Adipocyte (in vitro differentiated cells): Measurements from ENCODE around the gene CFAP410.

ENCODE experiments used
- DNase-seq: peaks from one replicate; pipeline ENCODE4 v3.0.0-alpha.2; 2015; ENCODE audit warnings: low read depth
- H3K27me3 ChIP-seq: replicated peaks from 2 replicates; pipeline ENCODE4 v1.7.0; 2013; ENCODE audit warnings: mild to moderate bottlenecking, low read length, moderate library complexity; ENCODE audit not compliant: control insufficient read depth, insufficient read depth
- H3K36me3 ChIP-seq: 2 replicates; pipeline ENCODE4 v1.7.0; 2013; ENCODE audit warnings: low read length, mild to moderate bottlenecking, moderate library complexity; ENCODE audit not compliant: control insufficient read depth, insufficient read depth, severe bottlenecking
- H3K4me1 ChIP-seq: 2 replicates; pipeline ENCODE4 v1.7.0; 2013; ENCODE audit warnings: mild to moderate bottlenecking, low read length, moderate library complexity; ENCODE audit not compliant: control insufficient read depth, insufficient read depth
- H3K4me3 ChIP-seq: 2 replicates; pipeline ENCODE4 v1.7.0; 2013; ENCODE audit warnings: mild to moderate bottlenecking, low read length, moderate library complexity
- H3K9ac ChIP-seq: 2 replicates; pipeline ENCODE4 v1.7.0; 2013; ENCODE audit warnings: mild to moderate bottlenecking, low read length, moderate library complexity
- H3K9me3 ChIP-seq: 2 replicates; pipeline ENCODE4 v1.7.0; 2013; ENCODE audit warnings: mild to moderate bottlenecking, low read length, moderate library complexity; ENCODE audit not compliant: control insufficient read depth

The CFAP410 gene

GRCh38 chr21:44333509-44334328 lies 5.5 kb downstream of the CFAP410 start:
- peaks cover 15% of the 10 kb centered on the region for H3K4me1 ChIP-seq
- H3K9ac ChIP-seq: no peak overlapping the region
- peaks cover 16% of the 10 kb centered on the region for H3K36me3 ChIP-seq

GRCh38 chr21:44332965-44333364 lies 6.2 kb downstream of the CFAP410 start:
- Histone ChIP-seq H3K4me1 (peaks cover 10% of the 10 kb centered on the region), H3K9me3 (no peaks in the 10 kb centered on the region), H3K36me3 (peaks cover 16% of the 10 kb centered on the region), H3K4me3 (no peak overlapping the region), H3K27me3 (no peaks in the 10 kb centered on the region), H3K9ac (no peak overlapping the region)
- DNase-seq: no peak

More at GRCh38 chr21:44333509-44334328, 5.5 kb downstream of the CFAP410 start:
- no peak for DNase-seq
- no peaks in the 10 kb centered on the region for H3K27me3 ChIP-seq
- H3K9me3 ChIP-seq: no peaks in the 10 kb centered on the region
- no peak overlapping the region for H3K4me3 ChIP-seq

GRCh38 chr21:44332383-44332782 lies 6.8 kb downstream of the CFAP410 start:
- Histone ChIP-seq H3K27me3 (no peaks in the 10 kb centered on the region), H3K36me3 (peaks cover 16% of the 10 kb centered on the region), H3K9me3 (no peaks in the 10 kb centered on the region), H3K4me1 (peaks cover 4% of the 10 kb centered on the region), H3K9ac (no peak overlapping the region), H3K4me3 (no peak overlapping the region)
- no peak for DNase-seq

- Histone ChIP-seq H3K36me3 (peaks cover 16% of the 10 kb centered on the region), H3K27me3 (no peaks in the 10 kb centered on the region), H3K4me1 (no peaks in the 10 kb centered on the region), H3K9ac (no peak overlapping the region), H3K4me3 (no peak overlapping the region), H3K9me3 (no peaks in the 10 kb centered on the region)
- no peak for DNase-seq
Observed at GRCh38 chr21:44331650-44332307, 7.4 kb downstream of the CFAP410 start.

- H3K4me3 ChIP-seq: no peak overlapping the region
- no peaks in the 10 kb centered on the region for H3K9me3 ChIP-seq
- no peaks in the 10 kb centered on the region for H3K27me3 ChIP-seq
- H3K9ac ChIP-seq: no peak overlapping the region
- peaks cover 11% of the 10 kb centered on the region for H3K36me3 ChIP-seq
- H3K4me1 ChIP-seq: no peaks in the 10 kb centered on the region
- DNase-seq: no peak
Observed at GRCh38 chr21:44331209-44331608, 8.0 kb downstream of the CFAP410 start.

GRCh38 chr21:44330698-44331097 lies 8.5 kb downstream of the CFAP410 start:
- no peaks in the 10 kb centered on the region for H3K4me1 ChIP-seq
- DNase-seq: no peak
- no peak overlapping the region for H3K9ac ChIP-seq
- H3K27me3 ChIP-seq: no peaks in the 10 kb centered on the region
- no peak overlapping the region for H3K4me3 ChIP-seq
- H3K36me3 ChIP-seq: peaks cover 8% of the 10 kb centered on the region
- H3K9me3 ChIP-seq: no peaks in the 10 kb centered on the region

GRCh38 chr21:44329971-44330681 lies 9.1 kb downstream of the CFAP410 start:
- no peak for DNase-seq
- H3K9ac ChIP-seq: no peak overlapping the region

GRCh38 chr21:44329086-44329889 lies 9.9 kb downstream of the CFAP410 start:
- no peak overlapping the region for H3K9ac ChIP-seq
- no peaks in the 10 kb centered on the region for H3K4me1 ChIP-seq
- DNase-seq: no peak
- H3K4me3 ChIP-seq: no peak overlapping the region
- H3K9me3 ChIP-seq: no peaks in the 10 kb centered on the region
- H3K36me3 ChIP-seq: peaks cover 9% of the 10 kb centered on the region
- H3K27me3 ChIP-seq: no peaks in the 10 kb centered on the region

More at GRCh38 chr21:44329971-44330681, 9.1 kb downstream of the CFAP410 start:
- H3K36me3 ChIP-seq: peaks cover 4% of the 10 kb centered on the region
- H3K9me3 ChIP-seq: no peaks in the 10 kb centered on the region
- H3K27me3 ChIP-seq: no peaks in the 10 kb centered on the region
- no peaks in the 10 kb centered on the region for H3K4me1 ChIP-seq
- H3K4me3 ChIP-seq: no peak overlapping the region

- no peak overlapping the region for H3K9ac ChIP-seq
- H3K9me3 ChIP-seq: no peaks in the 10 kb centered on the region
- H3K4me3 ChIP-seq: no peak overlapping the region
- no peak for DNase-seq
- peaks cover 19% of the 10 kb centered on the region for H3K36me3 ChIP-seq
- H3K27me3 ChIP-seq: no peaks in the 10 kb centered on the region
- no peaks in the 10 kb centered on the region for H3K4me1 ChIP-seq
Observed at GRCh38 chr21:44328242-44328895, 10.8 kb downstream of the CFAP410 start.

- no peak overlapping the region for H3K9ac ChIP-seq
Observed at GRCh38 chr21:44327603-44327974, 11.6 kb downstream of the CFAP410 start.

More at GRCh38 chr21:44327603-44327974, 11.6 kb downstream of the CFAP410 start:
- Histone ChIP-seq H3K4me3 (no peak overlapping the region), H3K9me3 (no peaks in the 10 kb centered on the region), H3K27me3 (no peaks in the 10 kb centered on the region), H3K36me3 (peaks cover 19% of the 10 kb centered on the region), H3K4me1 (no peaks in the 10 kb centered on the region)
- DNase-seq: no peak
